ENCODE data around the gene C1QA.
"Not testable (repeated sequence)": the region's sequence is repeated elsewhere in the genome, so short reads cannot be mapped to it uniquely, and the experiment has no call there.

The C1QA gene

DNA sequence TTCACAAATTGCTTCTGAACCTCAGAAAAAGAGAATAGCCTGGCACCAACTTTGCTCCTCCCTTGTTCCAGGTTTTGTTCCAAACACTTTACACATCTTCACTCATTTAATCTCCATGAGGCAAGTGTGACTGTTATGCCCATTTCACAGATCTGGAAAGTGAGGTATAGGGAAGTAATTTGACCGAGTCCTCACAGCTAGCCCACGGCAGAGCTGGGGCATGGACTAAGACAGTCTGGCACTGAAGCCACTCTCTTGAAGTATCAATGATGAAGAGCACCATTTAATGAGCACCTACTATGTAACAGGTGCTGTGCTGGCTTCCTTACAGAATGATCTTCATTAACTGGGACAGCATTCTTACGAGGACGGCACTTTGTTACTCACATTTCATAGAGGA is 35.6 kb downstream of the C1QA start:
- no peak overlapping the region for H3K4me3 ChIP-seq (ENCODE audit: low read length)
- H3K27me3 ChIP-seq (ENCODE audit: control insufficient read depth, insufficient read depth, low read length) = no peaks in the 10 kb centered on the region
- no peaks in the 10 kb centered on the region for H3K9me3 ChIP-seq (ENCODE audit: control insufficient read depth, insufficient read depth, low read length)
- WGBS (ENCODE audit: insufficient coverage, insufficient read length) = no CpG with 5 or more reads among the region's 4 CpGs
- no peaks in the 10 kb centered on the region for H3K36me3 ChIP-seq (ENCODE audit: control insufficient read depth, insufficient read depth, low read length)
- peaks cover 2% of the 10 kb centered on the region; the same call in 1 of the 2 replicates for H3K4me1 ChIP-seq (ENCODE audit: control insufficient read depth, insufficient read depth, low read length)
- H3K27ac ChIP-seq (ENCODE audit: low read length) = no peak overlapping the region
- no peak for DNase-seq (ENCODE audit: low read depth, low spot score)

DNA sequence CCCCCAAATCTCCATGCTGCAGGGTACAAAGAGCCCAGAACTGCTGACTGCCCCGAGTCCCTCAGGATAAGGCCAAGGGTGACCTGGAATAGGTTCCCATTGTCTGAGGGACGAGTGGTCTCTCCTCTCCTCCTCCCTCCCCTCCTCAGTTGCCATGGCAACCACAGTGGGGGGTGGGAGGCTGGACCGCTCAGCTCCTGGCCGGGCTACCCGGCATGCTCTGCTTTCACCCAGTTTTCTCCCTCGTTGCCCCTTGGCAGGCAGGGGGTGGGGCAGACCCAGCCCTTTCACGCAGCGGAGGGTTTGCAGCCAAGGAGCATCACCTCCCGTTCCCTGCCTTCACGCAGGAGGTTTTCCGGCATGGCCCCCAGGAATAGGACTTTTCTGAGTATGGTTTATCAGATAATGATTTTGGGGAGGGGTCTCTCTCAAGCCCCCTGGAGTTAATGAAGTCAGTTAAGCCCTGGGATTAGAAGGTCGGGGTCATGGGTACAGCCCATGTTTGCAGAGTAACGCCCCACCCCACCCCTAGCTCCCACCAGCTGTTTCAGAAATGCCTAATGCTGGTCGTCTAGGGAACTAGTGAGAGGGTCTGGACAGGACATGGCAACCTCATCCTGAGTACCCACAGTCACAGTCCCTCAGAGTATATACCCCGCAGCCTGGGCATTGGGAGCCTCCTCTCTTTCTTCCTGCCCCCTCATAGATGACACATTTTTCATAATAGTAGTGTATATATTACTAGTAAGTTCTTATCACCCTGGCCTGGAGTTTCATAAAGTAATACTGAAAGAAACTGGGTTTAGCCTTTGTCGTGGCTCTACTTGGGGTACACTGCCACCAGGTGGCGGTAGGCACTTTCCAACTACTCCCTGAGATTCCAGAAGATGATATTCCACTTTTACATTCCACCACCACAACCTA is 37.3 kb downstream of the C1QA start:
- no peak for DNase-seq (ENCODE audit: low read depth, low spot score)
- H3K4me1 ChIP-seq (ENCODE audit: control insufficient read depth, insufficient read depth, low read length) = peaks cover 4% of the 10 kb centered on the region
- no peak overlapping the region for H3K27ac ChIP-seq (ENCODE audit: low read length)
- no peak overlapping the region for H3K4me3 ChIP-seq (ENCODE audit: low read length)
- WGBS (ENCODE audit: insufficient coverage, insufficient read length) = no CpG with 5 or more reads among the region's 17 CpGs
- H3K36me3 ChIP-seq (ENCODE audit: control insufficient read depth, insufficient read depth, low read length) = no peaks in the 10 kb centered on the region
- no peaks in the 10 kb centered on the region for H3K9me3 ChIP-seq (ENCODE audit: control insufficient read depth, insufficient read depth, low read length)
- no peaks in the 10 kb centered on the region for H3K27me3 ChIP-seq (ENCODE audit: control insufficient read depth, insufficient read depth, low read length)

DNA sequence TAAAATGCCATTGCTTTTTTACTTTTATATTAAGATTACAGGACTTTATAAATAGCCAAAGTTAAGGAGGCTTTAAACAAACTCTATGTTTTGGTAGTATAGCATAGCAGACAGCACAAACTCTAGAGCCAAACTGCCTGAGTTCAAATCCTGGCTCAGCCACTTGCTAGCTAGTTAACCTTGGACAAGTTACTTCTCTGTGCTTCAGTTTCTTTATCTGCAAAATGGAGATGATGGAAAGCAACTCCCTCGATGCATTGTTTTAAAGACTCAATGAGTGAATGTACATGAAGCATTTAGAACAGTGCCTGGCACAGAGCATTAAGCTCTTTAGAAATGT is 38.0 kb downstream of the C1QA start:
- H3K4me1 ChIP-seq (ENCODE audit: control insufficient read depth, insufficient read depth, low read length) = peaks cover 4% of the 10 kb centered on the region
- no CpG with 5 or more reads among the region's 1 CpG for WGBS (ENCODE audit: insufficient coverage, insufficient read length)
- H3K36me3 ChIP-seq (ENCODE audit: control insufficient read depth, insufficient read depth, low read length) = no peaks in the 10 kb centered on the region
- H3K9me3 ChIP-seq (ENCODE audit: control insufficient read depth, insufficient read depth, low read length) = no peaks in the 10 kb centered on the region
- H3K4me3 ChIP-seq (ENCODE audit: low read length) = no peak overlapping the region
- DNase-seq (ENCODE audit: low read depth, low spot score) = no peak
- H3K27me3 ChIP-seq (ENCODE audit: control insufficient read depth, insufficient read depth, low read length) = no peaks in the 10 kb centered on the region
- H3K27ac ChIP-seq (ENCODE audit: low read length) = no peak overlapping the region

DNA sequence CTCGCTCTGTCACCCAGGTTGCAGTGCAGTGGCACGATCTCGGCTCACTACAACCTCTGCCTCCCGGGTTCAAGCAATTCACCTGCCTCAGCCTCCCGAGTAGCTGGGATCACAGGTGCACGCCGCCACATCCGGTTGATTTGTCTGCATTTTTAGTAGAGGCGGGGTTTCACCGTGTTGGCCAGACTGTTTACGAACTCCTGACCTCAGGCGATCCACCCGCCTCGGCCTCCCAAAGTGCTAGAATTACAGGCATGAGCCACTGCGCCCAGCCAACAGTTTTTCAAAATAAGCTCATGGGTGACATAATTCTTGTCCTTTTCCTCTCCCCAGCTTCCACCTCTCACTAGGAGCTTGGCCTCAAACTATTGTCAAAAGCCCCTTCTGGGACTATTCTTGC is 39.7 kb downstream of the C1QA start:
- no CpG with 5 or more reads among the region's 15 CpGs for WGBS (ENCODE audit: insufficient coverage, insufficient read length)

DNA sequence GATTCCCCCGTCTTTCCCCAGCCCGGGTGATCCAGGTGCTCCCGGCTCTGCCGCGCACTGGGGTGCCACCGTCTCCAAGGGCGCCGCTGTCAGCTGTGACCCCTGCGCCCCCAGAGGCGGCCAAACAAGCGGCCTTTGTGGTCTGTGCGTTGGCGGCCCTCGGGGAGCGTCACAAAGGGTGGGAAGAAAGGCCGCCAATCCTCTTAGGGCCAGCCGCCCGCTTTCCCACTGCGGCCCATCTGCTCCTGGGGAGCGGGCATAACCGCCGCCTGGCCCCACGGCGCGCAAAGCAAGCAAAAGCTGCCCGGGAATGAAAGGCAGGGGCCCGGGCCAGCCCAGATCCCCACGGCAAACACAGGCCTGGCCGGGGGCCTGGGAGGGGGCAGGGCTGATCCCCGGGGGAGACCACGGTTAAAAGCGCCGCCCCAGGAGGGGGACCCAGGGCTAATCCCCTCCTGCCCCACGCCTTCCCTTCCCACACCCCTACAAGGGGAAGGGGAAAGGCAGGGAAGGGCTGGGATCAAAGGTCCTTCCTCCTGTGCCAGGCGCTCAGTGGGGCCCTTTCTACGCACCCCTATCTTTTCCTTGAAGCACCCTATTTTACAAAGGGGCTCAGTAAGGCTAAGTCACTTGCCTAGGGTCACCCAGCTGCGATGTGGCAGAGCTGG is 40.6 kb downstream of the C1QA start:
- Histone ChIP-seq H3K4me1 (ENCODE audit: control insufficient read depth, insufficient read depth, low read length) (peaks cover 4% of the 10 kb centered on the region), H3K27ac (ENCODE audit: low read length) (no peak overlapping the region), H3K9me3 (ENCODE audit: control insufficient read depth, insufficient read depth, low read length) (no peaks in the 10 kb centered on the region), H3K27me3 (ENCODE audit: control insufficient read depth, insufficient read depth, low read length) (no peaks in the 10 kb centered on the region), H3K4me3 (ENCODE audit: low read length) (no peak overlapping the region), H3K36me3 (ENCODE audit: control insufficient read depth, insufficient read depth, low read length) (no peaks in the 10 kb centered on the region)
- DNase-seq (ENCODE audit: low read depth, low spot score) = no peak
- no CpG with 5 or more reads among the region's 37 CpGs for WGBS (ENCODE audit: insufficient coverage, insufficient read length)

More for the DNA sequence above, 39.7 kb downstream of the C1QA start:
- not testable (repeated sequence) for H3K36me3 ChIP-seq (ENCODE audit: control insufficient read depth, insufficient read depth, low read length); DNase-seq (ENCODE audit: low read depth, low spot score); H3K27ac ChIP-seq (ENCODE audit: low read length); H3K9me3 ChIP-seq (ENCODE audit: control insufficient read depth, insufficient read depth, low read length); H3K4me1 ChIP-seq (ENCODE audit: control insufficient read depth, insufficient read depth, low read length); H3K27me3 ChIP-seq (ENCODE audit: control insufficient read depth, insufficient read depth, low read length); H3K4me3 ChIP-seq (ENCODE audit: low read length)

DNA sequence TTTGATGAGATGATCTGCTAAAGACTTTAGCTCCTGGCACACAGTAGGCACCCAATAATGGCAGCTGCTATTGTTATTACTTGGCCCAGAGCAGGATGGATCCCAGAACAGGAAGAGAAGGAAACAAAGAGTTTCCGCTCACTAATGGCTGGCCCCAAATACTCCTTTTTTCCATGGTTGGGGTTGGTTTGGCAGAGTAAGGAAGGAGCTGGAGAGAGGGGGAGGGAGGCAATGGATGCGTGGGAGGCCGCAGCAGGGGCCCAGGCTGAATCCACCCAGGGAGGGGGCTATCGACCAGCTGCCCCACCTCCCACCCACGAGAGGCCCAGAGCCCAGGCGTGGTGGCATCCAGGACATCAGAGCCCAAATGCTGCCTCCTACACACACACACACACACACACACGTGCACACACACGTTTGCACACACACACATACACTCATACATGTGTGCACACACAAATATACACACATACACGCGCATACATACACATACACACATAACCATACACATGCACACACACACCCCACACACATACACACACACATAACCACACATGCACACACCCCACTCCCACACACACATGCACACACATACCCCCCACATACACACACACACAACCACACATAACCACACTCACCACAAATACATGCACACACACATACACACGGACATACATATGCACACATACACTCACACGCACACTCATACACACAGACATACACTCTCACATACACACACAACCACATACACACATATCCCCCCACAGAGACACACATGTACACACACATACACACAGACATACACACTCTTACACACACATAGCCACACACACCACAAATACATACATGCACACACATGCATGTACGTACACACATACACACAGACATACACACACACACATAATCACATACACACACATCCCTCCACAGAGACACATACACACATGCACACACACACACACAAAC is 41.8 kb downstream of the C1QA start:
- Histone ChIP-seq H3K4me1 (ENCODE audit: control insufficient read depth, insufficient read depth, low read length) (peaks cover 4% of the 10 kb centered on the region), H3K27ac (ENCODE audit: low read length) (no peak overlapping the region), H3K36me3 (ENCODE audit: control insufficient read depth, insufficient read depth, low read length) (no peaks in the 10 kb centered on the region), H3K9me3 (ENCODE audit: control insufficient read depth, insufficient read depth, low read length) (no peaks in the 10 kb centered on the region), H3K4me3 (ENCODE audit: low read length) (no peak overlapping the region), H3K27me3 (ENCODE audit: control insufficient read depth, insufficient read depth, low read length) (no peaks in the 10 kb centered on the region)
- DNase-seq (ENCODE audit: low read depth, low spot score) = no peak
- WGBS (ENCODE audit: insufficient coverage, insufficient read length) = 100% methylated on average over 4 of the region's 13 CpGs

DNA sequence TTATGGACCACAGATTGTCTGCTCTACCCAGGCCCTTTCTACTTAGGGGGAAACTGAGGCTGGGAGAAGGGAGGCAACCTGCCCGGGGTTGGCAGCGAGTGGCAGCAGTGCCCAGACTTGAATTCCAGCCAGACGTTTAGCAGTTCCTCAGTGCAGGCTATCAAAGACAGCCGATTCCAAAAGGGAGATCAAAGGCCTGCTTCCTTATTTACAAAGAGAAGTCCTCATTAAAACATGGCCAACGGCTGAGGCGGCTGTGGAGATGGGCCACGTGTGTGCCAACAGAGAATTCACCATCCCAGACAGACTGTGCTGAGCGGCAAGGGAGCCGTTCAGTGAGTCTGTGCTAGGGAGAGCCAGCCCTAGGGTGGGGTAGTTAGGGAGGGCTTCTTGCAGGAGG is 44.3 kb downstream of the C1QA start:
- no CpG with 5 or more reads among the region's 9 CpGs for WGBS (ENCODE audit: insufficient coverage, insufficient read length)
- no peaks in the 10 kb centered on the region for H3K36me3 ChIP-seq (ENCODE audit: control insufficient read depth, insufficient read depth, low read length)
- H3K4me3 ChIP-seq (ENCODE audit: low read length) = no peak overlapping the region
- no peak overlapping the region for H3K27ac ChIP-seq (ENCODE audit: low read length)
- H3K9me3 ChIP-seq (ENCODE audit: control insufficient read depth, insufficient read depth, low read length) = no peaks in the 10 kb centered on the region
- DNase-seq (ENCODE audit: low read depth, low spot score) = no peak
- H3K4me1 ChIP-seq (ENCODE audit: control insufficient read depth, insufficient read depth, low read length) = peaks cover 2% of the 10 kb centered on the region
- no peaks in the 10 kb centered on the region for H3K27me3 ChIP-seq (ENCODE audit: control insufficient read depth, insufficient read depth, low read length)

DNA sequence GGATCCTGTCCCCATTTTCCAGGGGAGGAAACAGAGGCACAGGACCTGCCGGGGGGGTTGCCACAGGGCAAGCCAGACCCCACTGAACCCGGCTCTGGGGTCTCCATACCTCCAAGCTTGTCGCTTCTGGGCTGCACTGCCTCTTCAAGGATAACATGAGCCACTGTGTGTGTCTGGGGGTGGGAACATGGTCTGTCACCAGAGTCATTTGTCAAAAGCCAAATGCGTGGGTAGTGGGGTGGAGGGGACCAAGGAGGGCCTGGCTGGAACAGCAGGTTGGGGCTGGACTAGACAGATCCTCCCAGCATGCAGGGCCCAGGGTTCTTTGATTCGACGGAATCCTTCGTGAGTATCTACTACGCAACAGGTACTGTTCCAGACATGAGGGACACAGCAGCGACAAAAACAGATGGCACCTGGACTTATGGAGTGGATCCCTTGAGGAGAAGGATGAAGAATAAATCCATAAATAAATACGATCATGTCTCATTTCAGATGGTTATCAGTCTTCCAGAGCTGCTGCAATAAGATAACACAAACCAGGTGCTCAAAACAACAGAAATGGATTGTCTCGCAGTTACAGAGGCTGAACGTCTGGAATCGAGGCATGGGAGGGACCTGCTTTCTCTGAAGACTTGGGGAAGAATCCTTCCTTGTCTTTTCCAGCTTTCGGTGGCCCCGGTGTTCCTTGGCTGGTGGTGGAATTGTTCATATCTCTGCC is 45.3 kb downstream of the C1QA start:
- H3K9me3 ChIP-seq (ENCODE audit: control insufficient read depth, insufficient read depth, low read length) = no peaks in the 10 kb centered on the region
- no peak overlapping the region for H3K27ac ChIP-seq (ENCODE audit: low read length)
- no peaks in the 10 kb centered on the region for H3K27me3 ChIP-seq (ENCODE audit: control insufficient read depth, insufficient read depth, low read length)
- no peaks in the 10 kb centered on the region for H3K36me3 ChIP-seq (ENCODE audit: control insufficient read depth, insufficient read depth, low read length)
- no CpG with 5 or more reads among the region's 15 CpGs for WGBS (ENCODE audit: insufficient coverage, insufficient read length)
- peaks cover 2% of the 10 kb centered on the region for H3K4me1 ChIP-seq (ENCODE audit: control insufficient read depth, insufficient read depth, low read length)
- DNase-seq (ENCODE audit: low read depth, low spot score) = no peak
- no peak overlapping the region for H3K4me3 ChIP-seq (ENCODE audit: low read length)

DNA sequence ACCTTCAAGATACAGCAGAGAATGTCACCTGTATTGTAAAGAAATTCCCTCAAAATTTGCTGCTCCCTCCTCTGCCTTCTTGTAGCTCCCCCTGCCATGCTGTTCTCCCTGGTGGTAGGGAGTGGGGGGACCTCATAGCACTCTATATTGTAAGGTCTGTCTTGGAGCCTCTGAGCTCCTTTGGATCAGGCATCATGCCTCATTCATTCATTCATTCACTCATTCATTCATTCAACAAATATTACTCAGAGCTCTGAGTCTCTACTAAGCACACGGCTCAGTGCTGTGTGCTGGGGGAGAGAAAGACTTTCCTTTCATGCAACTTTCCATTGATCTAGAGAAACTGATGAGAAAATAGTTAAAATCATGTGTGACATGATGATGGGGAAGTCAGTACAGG is 47.1 kb downstream of the C1QA start:
- no peaks in the 10 kb centered on the region for H3K27me3 ChIP-seq (ENCODE audit: control insufficient read depth, insufficient read depth, low read length)
- no CpG with 5 or more reads among the region's 1 CpG for WGBS (ENCODE audit: insufficient coverage, insufficient read length)

More for the DNA sequence above, 47.1 kb downstream of the C1QA start:
- Histone ChIP-seq H3K9me3 (ENCODE audit: control insufficient read depth, insufficient read depth, low read length) (no peaks in the 10 kb centered on the region), H3K36me3 (ENCODE audit: control insufficient read depth, insufficient read depth, low read length) (no peaks in the 10 kb centered on the region), H3K27ac (ENCODE audit: low read length) (no peak overlapping the region), H3K4me3 (ENCODE audit: low read length) (no peak overlapping the region), H3K4me1 (ENCODE audit: control insufficient read depth, insufficient read depth, low read length) (no peaks in the 10 kb centered on the region)
- DNase-seq (ENCODE audit: low read depth, low spot score) = no peak

Data from iPS DF 6.9 (cell line).